ENCODE measurements around the gene NFE2L2. TPM values are rescaled to one million over a fixed set of nuclear protein-coding genes. Genes with fewer than 3 reads are reported as not detected.

NFE2L2 gene
- total and polyA plus RNA-seq, 9 of the 15 experiments (the other 6 are each of a cell fraction or from before 2014, with no cell fraction given) = 29.3 to 120 (median 59.3) TPM

DNA sequence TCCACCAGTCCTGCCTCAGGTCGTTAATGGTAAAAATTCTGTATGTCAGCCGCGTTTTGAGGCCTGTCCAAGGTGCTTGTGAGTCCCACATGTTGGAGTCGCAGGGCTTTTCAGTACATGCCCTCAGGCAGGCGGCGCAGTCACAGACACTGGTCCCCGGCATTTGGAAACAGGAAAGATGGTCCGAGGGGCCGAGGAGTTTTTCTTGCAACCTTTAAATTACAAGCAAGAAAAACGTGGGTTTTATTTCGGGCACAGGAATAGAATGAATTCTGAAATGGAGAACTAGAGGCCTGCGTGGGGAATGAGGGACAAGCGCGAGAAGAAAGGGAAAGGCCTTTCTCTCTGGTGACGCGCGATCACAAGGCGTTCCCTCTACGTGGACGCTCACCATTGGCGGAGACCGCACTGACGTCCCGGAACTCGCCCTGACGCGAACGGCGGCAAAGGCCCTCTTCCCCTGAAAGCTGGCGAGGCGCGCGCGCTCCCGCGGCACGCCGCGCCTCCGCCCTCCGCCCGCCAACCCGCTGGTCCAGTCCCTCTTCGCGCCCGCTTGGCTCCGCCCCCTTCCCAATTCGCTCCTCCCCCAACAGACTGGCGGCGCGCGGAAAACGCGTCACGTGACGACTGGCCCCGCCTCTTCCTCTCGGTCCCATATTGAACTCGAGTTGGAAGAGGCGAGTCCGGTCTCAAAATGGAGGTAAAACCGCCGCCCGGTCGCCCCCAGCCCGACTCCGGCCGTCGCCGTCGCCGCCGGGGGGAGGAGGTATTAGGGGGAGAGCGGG lies 52.2 kb downstream of the NFE2L2 start, which contains the start of gene HNRNPA3 (continued):
- TF ChIP-seq, protein P1, sequence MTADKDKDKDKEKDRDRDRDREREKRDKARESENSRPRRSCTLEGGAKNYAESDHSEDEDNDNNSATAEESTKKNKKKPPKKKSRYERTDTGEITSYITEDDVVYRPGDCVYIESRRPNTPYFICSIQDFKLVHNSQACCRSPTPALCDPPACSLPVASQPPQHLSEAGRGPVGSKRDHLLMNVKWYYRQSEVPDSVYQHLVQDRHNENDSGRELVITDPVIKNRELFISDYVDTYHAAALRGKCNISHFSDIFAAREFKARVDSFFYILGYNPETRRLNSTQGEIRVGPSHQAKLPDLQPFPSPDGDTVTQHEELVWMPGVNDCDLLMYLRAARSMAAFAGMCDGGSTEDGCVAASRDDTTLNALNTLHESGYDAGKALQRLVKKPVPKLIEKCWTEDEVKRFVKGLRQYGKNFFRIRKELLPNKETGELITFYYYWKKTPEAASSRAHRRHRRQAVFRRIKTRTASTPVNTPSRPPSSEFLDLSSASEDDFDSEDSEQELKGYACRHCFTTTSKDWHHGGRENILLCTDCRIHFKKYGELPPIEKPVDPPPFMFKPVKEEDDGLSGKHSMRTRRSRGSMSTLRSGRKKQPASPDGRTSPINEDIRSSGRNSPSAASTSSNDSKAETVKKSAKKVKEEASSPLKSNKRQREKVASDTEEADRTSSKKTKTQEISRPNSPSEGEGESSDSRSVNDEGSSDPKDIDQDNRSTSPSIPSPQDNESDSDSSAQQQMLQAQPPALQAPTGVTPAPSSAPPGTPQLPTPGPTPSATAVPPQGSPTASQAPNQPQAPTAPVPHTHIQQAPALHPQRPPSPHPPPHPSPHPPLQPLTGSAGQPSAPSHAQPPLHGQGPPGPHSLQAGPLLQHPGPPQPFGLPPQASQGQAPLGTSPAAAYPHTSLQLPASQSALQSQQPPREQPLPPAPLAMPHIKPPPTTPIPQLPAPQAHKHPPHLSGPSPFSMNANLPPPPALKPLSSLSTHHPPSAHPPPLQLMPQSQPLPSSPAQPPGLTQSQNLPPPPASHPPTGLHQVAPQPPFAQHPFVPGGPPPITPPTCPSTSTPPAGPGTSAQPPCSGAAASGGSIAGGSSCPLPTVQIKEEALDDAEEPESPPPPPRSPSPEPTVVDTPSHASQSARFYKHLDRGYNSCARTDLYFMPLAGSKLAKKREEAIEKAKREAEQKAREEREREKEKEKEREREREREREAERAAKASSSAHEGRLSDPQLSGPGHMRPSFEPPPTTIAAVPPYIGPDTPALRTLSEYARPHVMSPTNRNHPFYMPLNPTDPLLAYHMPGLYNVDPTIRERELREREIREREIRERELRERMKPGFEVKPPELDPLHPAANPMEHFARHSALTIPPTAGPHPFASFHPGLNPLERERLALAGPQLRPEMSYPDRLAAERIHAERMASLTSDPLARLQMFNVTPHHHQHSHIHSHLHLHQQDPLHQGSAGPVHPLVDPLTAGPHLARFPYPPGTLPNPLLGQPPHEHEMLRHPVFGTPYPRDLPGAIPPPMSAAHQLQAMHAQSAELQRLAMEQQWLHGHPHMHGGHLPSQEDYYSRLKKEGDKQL (CRISPR knock-in tag; IDR thresholded peaks at IDR 0.05; ENCODE audit: borderline replicate concordance) = no peak
- TF ChIP-seq NFIX (CRISPR knock-in tag; IDR thresholded peaks at IDR 0.05; ENCODE audit: low read depth) (no peak), ELF1 (tag; IDR thresholded peaks at IDR 0.05) (no peak), TAF9B (IDR thresholded peaks at IDR 0.05; ENCODE audit: partially characterized antibody) (peak; percentile 93), BHLHE40 (IDR thresholded peaks at IDR 0.05; ENCODE audit: low read length) (peak; percentile 75), CSDE1 (IDR thresholded peaks at IDR 0.05) (no peak; a peak in 1 of 4 replicates), ZNF561 (CRISPR knock-in tag; conservative IDR thresholded peaks at IDR 0.05) (no peak), HNRNPL (IDR thresholded peaks at IDR 0.05; ENCODE audit: low read depth, low read length) (no peak; the same call in 1 of the 2 replicates), HOXB6 (CRISPR knock-in tag; IDR thresholded peaks at IDR 0.05; ENCODE audit: borderline replicate concordance) (no peak), HLTF (IDR thresholded peaks at IDR 0.05) (no peak), PTRF (tag; IDR thresholded peaks at IDR 0.05) (no peak), ZBED1 (IDR thresholded peaks at IDR 0.05) (no peak), BCL6 (CRISPR knock-in tag; IDR thresholded peaks at IDR 0.05) (no peak), ZNF785 (CRISPR knock-in tag; IDR thresholded peaks at IDR 0.05) (no peak), MCM2 (IDR thresholded peaks at IDR 0.05; ENCODE audit: low read depth) (no peak), HDAC2 (IDR thresholded peaks at IDR 0.05) (peak; percentile 84), THRAP3 (IDR thresholded peaks at IDR 0.05; ENCODE audit: borderline replicate concordance) (no peak; the same call in none of the 2 replicates), NR2F6 (CRISPR knock-in tag; IDR thresholded peaks at IDR 0.05) (no peak), ZKSCAN1 (IDR thresholded peaks at IDR 0.05; ENCODE audit: low read depth, low read length) (0 out of 2 replicates have a peak, but pooled peaks have one; percentile 5), ZNF764 (CRISPR knock-in tag; IDR thresholded peaks at IDR 0.05; ENCODE audit: low read depth) (0 out of 2 replicates have a peak, but pooled peaks have one; percentile 51)
- TF ChIP-seq, protein P2, sequence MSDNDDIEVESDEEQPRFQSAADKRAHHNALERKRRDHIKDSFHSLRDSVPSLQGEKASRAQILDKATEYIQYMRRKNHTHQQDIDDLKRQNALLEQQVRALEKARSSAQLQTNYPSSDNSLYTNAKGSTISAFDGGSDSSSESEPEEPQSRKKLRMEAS (CRISPR knock-in tag; IDR thresholded peaks at IDR 0.05) = peak; percentile 57; the same call in 1 of the 2 replicates
- TF ChIP-seq, protein P3, sequence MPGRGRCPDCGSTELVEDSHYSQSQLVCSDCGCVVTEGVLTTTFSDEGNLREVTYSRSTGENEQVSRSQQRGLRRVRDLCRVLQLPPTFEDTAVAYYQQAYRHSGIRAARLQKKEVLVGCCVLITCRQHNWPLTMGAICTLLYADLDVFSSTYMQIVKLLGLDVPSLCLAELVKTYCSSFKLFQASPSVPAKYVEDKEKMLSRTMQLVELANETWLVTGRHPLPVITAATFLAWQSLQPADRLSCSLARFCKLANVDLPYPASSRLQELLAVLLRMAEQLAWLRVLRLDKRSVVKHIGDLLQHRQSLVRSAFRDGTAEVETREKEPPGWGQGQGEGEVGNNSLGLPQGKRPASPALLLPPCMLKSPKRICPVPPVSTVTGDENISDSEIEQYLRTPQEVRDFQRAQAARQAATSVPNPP (IDR thresholded peaks at IDR 0.05; ENCODE audit: borderline replicate concordance, insufficient read depth, insufficient read length) = no peak

All from K562 (cell line).